CD4-positive, alpha-beta T cell treated with Interleukin-1 beta for 1 hour (primary cell): Measurements from ENCODE around the gene ABHD16B.
"Not testable (repeated sequence)": the region's sequence is repeated elsewhere in the genome, so short reads cannot be mapped to it uniquely, and the experiment has no call there.

ENCODE experiments used
- DNase-seq, 2 donors: peaks; one replicate each; pipeline ENCODE4 v3.0.0-alpha.2; 2020 to 2022

ABHD16B gene

GRCh38 chr20:63856098-63856511 is 5.2 kb upstream of the ABHD16B start:
- no peak for DNase-seq

- DNase-seq: no peak
Measured at GRCh38 chr20:63857764-63858392, 3.4 kb upstream of the ABHD16B start.

- no peak for DNase-seq
Measured at GRCh38 chr20:63858393-63859165, 2.7 kb upstream of the ABHD16B start.

GRCh38 chr20:63859166-63859699 is 2.1 kb upstream of the ABHD16B start:
- DNase-seq: no peak

- DNase-seq: peak in 1 of 2 donors; percentile 39
Measured at GRCh38 chr20:63860325-63861051, 810 bp upstream of the ABHD16B start.

GRCh38 chr20:63861981-63862901 is 943 bp downstream of the ABHD16B start:
- DNase-seq: no peak

- DNase-seq: no peak
Measured at GRCh38 chr20:63863021-63863797, 1.9 kb downstream of the ABHD16B start.

GRCh38 chr20:63863798-63864544 is 2.7 kb downstream of the ABHD16B start:
- DNase-seq: peak; percentile 83 to 91

GRCh38 chr20:63864545-63864977 is 3.3 kb downstream of the ABHD16B start:
- DNase-seq: no peak

- DNase-seq: peak; percentile 97
Measured at GRCh38 chr20:63864978-63865640, 3.8 kb downstream of the ABHD16B start, which contains the start of gene TPD52L2. Gene TPD52L2 (plus strand): TSS chr20:63865270. CDS start chr20:63865366, 96 bp downstream.

- not testable (repeated sequence) for DNase-seq
Measured at GRCh38 chr20:63867042-63867441, 5.7 kb downstream of the ABHD16B start.

- no peak for DNase-seq
Measured at GRCh38 chr20:63868264-63868663, 7.0 kb downstream of the ABHD16B start.

GRCh38 chr20:63873477-63873971 is 12.2 kb downstream of the ABHD16B start:
- peak in 1 of 2 donors; percentile 73 for DNase-seq

GRCh38 chr20:63874241-63874640 is 12.9 kb downstream of the ABHD16B start:
- DNase-seq: peak in 1 of 2 donors; percentile 59

GRCh38 chr20:63876489-63877036 is 15.3 kb downstream of the ABHD16B start:
- no peak for DNase-seq

- no peak for DNase-seq
Measured at GRCh38 chr20:63877755-63878470, 16.6 kb downstream of the ABHD16B start.

- DNase-seq: no peak
Measured at GRCh38 chr20:63878899-63879663, 17.8 kb downstream of the ABHD16B start.

- not testable (repeated sequence) for DNase-seq
Measured at GRCh38 chr20:63880901-63881300, 19.6 kb downstream of the ABHD16B start.
